ENCODE results near the gene RAB11FIP3. TPM values are rescaled to one million over a fixed set of nuclear protein-coding genes. Genes with fewer than 3 reads are reported as not detected.
"Not testable (repeated sequence)": the region's sequence is repeated elsewhere in the genome, so short reads cannot be mapped to it uniquely, and the experiment has no call there.

RAB11FIP3 gene
- total RNA-seq, 1 experiment from 2014 or later, result 6.5 TPM

GRCh38 chr16:492211-492875 is 66.9 kb downstream of the RAB11FIP3 start:
- DNase-seq (ENCODE audit: low read depth), result no peak

- DNase-seq (ENCODE audit: low read depth), result not testable (repeated sequence)
These were observed 69.2 kb downstream of the RAB11FIP3 start for GRCh38 chr16:494676-495075.

GRCh38 chr16:495127-495748 is 69.8 kb downstream of the RAB11FIP3 start:
- DNase-seq (ENCODE audit: low read depth), result peak; percentile 30

- DNase-seq (ENCODE audit: low read depth), result no peak
These were observed 70.8 kb downstream of the RAB11FIP3 start for GRCh38 chr16:496097-496886.

- DNase-seq (ENCODE audit: low read depth), result no peak
These were observed 71.8 kb downstream of the RAB11FIP3 start for GRCh38 chr16:497258-497657.

GRCh38 chr16:499924-500323 is 74.5 kb downstream of the RAB11FIP3 start:
- no peak for DNase-seq (ENCODE audit: low read depth)

- no peak for DNase-seq (ENCODE audit: low read depth)
These were observed 75.3 kb downstream of the RAB11FIP3 start for GRCh38 chr16:500709-501108.

- DNase-seq (ENCODE audit: low read depth), result no peak
These were observed 76.9 kb downstream of the RAB11FIP3 start for GRCh38 chr16:502179-502943.

- peak; percentile 12 for DNase-seq (ENCODE audit: low read depth)
These were observed 78.0 kb downstream of the RAB11FIP3 start for GRCh38 chr16:503150-504071.

- no peak for DNase-seq (ENCODE audit: low read depth)
These were observed 80.2 kb downstream of the RAB11FIP3 start for GRCh38 chr16:505479-506245.

GRCh38 chr16:506246-506546 is 80.7 kb downstream of the RAB11FIP3 start:
- no peak for DNase-seq (ENCODE audit: low read depth)

- not testable (repeated sequence) for DNase-seq (ENCODE audit: low read depth)
These were observed 82.1 kb downstream of the RAB11FIP3 start for GRCh38 chr16:507527-507926.

GRCh38 chr16:507996-508395 is 82.5 kb downstream of the RAB11FIP3 start:
- no peak for DNase-seq (ENCODE audit: low read depth)

GRCh38 chr16:508884-509736 is 83.7 kb downstream of the RAB11FIP3 start:
- peak; percentile 16 for DNase-seq (ENCODE audit: low read depth)

- DNase-seq (ENCODE audit: low read depth), result no peak
These were observed 84.8 kb downstream of the RAB11FIP3 start for GRCh38 chr16:510066-510825.

GRCh38 chr16:512802-513201 is 87.4 kb downstream of the RAB11FIP3 start:
- no peak for DNase-seq (ENCODE audit: low read depth)

- no peak for DNase-seq (ENCODE audit: low read depth)
These were observed 88.5 kb downstream of the RAB11FIP3 start for GRCh38 chr16:513950-514349.

- no peak for DNase-seq (ENCODE audit: low read depth)
These were observed 89.9 kb downstream of the RAB11FIP3 start for GRCh38 chr16:515175-515938.
